H1 (cell line): Measurements from ENCODE around the gene MXD3.

Source experiments
- ATF3 ChIP-seq: IDR thresholded peaks from 2 replicates; pipeline ENCODE4 v1.6.1; 2011; ENCODE audit warnings: low read depth, mild to moderate bottlenecking, low read length; ENCODE audit not compliant: insufficient read depth
- CEBPB ChIP-seq: IDR thresholded peaks from 2 replicates; pipeline ENCODE4 v1.6.1; 2012; ENCODE audit warnings: low read depth, low read length
- EP300 ChIP-seq, 2 experiments: IDR thresholded peaks; 1 replicate in 1 of 2; 2 replicates in 1 of 2; pipeline ENCODE4 v1.6.1; 2011 to 2012; ENCODE audit warnings: low read depth in 2 of 2, low read length in 2 of 2, mild to moderate bottlenecking in 2 of 2, borderline replicate concordance in 1 of 2, inconsistent platforms in 1 of 2, moderate library complexity in 1 of 2
- GABPA ChIP-seq: IDR thresholded peaks from 2 replicates; pipeline ENCODE4 v1.6.1; 2011; ENCODE audit warnings: mild to moderate bottlenecking, low read length, moderate library complexity, borderline replicate concordance; ENCODE audit not compliant: insufficient read depth
- GTF2F1 ChIP-seq: IDR thresholded peaks from 2 replicates; pipeline ENCODE4 v1.6.1; 2012; ENCODE audit warnings: low read depth, low read length, improper control_type of control experiment, borderline replicate concordance
- KDM5A ChIP-seq: fragments of 200-600 bp; IDR thresholded peaks from 2 replicates; pipeline ENCODE4 v1.7.1; 2012; ENCODE audit warnings: mild to moderate bottlenecking, low read length, inconsistent platforms, mixed read lengths
- PHF8 ChIP-seq: fragments of 200-600 bp; sonication (generic); conservative IDR thresholded peaks from 2 replicates; pipeline ENCODE4 v1.7.1; 2012; ENCODE audit warnings: low read depth, mild to moderate bottlenecking, inconsistent platforms, low read length, moderate library complexity
- RBBP5 ChIP-seq: IDR thresholded peaks from 2 replicates; pipeline ENCODE4 v1.7.1; 2012; ENCODE audit warnings: low read depth, mild to moderate bottlenecking, inconsistent platforms, low read length, moderate library complexity, borderline replicate concordance
- TF ChIP-seq, protein P1 (sequence below), 3 experiments: IDR thresholded peaks; 1 replicate in 2 of 3; 2 replicates in 1 of 3; pipeline versions ENCODE4 v1.5.1 to v1.6.1; 2011; ENCODE audit warnings: low read length in 3 of 3, mild to moderate bottlenecking in 3 of 3, inconsistent platforms in 2 of 3, low read depth in 1 of 3, moderate library complexity in 1 of 3; ENCODE audit not compliant: insufficient read depth in 1 of 3; ENCODE audit errors: control extremely low read depth in 1 of 3

DNA sequence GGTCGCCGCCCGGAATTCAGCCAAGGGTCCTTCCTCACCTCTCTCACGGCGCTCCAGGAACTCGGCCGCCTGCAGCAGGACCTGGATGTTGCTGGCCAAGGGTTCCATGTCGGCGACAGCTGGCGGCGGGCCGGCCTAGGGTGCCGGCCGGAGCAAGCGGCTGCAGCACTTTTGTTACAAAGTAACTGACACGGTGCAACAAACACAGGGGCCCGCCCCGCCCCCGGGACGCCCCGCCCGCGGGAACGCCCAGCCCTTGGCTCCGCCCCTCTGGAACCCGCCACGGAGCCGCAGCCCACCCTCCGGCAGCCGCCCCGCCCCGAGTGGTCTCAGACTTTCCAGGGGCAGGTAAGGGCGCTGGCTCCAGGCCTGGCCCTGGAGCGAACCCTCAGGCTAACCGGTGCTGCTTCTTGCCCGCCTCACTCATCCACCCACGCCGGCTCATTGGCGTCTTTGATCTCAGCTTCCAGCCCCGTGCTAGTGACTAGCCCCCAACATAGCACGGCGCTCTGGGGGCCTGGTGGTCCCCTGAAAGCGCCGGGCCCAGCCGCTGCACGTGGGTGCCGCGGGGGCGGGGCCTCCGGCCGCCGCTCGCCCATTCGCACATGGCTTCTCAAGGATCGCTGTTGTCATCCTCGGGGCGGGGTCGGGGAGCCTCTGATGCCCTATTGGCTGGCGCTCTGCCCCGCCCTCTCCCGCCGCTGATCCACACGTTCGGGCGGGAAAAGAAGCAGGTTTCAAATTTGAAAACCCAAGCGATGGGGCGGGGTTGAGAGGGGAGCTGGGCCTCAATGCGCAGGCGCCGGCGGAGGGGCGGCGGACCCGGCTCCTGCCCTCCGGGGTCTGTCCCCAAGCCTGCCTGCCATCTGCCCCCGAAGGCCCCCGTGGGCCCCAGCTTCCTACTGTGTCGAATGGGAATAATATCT, at the start of gene MXD3:
- no peak for TF ChIP-seq ATF3
- TF ChIP-seq, protein P1, sequence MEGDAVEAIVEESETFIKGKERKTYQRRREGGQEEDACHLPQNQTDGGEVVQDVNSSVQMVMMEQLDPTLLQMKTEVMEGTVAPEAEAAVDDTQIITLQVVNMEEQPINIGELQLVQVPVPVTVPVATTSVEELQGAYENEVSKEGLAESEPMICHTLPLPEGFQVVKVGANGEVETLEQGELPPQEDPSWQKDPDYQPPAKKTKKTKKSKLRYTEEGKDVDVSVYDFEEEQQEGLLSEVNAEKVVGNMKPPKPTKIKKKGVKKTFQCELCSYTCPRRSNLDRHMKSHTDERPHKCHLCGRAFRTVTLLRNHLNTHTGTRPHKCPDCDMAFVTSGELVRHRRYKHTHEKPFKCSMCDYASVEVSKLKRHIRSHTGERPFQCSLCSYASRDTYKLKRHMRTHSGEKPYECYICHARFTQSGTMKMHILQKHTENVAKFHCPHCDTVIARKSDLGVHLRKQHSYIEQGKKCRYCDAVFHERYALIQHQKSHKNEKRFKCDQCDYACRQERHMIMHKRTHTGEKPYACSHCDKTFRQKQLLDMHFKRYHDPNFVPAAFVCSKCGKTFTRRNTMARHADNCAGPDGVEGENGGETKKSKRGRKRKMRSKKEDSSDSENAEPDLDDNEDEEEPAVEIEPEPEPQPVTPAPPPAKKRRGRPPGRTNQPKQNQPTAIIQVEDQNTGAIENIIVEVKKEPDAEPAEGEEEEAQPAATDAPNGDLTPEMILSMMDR (IDR thresholded peaks at IDR 0.05; ENCODE audit: control extremely low read depth in 1 of 3, insufficient read depth in 1 of 3, low read depth in 1 of 3, low read length in 3 of 3): no peak
- no peak for TF ChIP-seq EP300 (IDR thresholded peaks at IDR 0.05; ENCODE audit: borderline replicate concordance in 1 of 2, low read depth in 2 of 2, low read length in 2 of 2)
- no peak for TF ChIP-seq GABPA
- peak; percentile 76 for TF ChIP-seq PHF8
- no peak for TF ChIP-seq GTF2F1
- TF ChIP-seq KDM5A: no peak
- TF ChIP-seq RBBP5: 0 out of 2 replicates have a peak, but pooled peaks have one; percentile 37
- TF ChIP-seq CEBPB: no peak
